ENCODE data around the gene PLCB2.

Gene PLCB2, protein sequence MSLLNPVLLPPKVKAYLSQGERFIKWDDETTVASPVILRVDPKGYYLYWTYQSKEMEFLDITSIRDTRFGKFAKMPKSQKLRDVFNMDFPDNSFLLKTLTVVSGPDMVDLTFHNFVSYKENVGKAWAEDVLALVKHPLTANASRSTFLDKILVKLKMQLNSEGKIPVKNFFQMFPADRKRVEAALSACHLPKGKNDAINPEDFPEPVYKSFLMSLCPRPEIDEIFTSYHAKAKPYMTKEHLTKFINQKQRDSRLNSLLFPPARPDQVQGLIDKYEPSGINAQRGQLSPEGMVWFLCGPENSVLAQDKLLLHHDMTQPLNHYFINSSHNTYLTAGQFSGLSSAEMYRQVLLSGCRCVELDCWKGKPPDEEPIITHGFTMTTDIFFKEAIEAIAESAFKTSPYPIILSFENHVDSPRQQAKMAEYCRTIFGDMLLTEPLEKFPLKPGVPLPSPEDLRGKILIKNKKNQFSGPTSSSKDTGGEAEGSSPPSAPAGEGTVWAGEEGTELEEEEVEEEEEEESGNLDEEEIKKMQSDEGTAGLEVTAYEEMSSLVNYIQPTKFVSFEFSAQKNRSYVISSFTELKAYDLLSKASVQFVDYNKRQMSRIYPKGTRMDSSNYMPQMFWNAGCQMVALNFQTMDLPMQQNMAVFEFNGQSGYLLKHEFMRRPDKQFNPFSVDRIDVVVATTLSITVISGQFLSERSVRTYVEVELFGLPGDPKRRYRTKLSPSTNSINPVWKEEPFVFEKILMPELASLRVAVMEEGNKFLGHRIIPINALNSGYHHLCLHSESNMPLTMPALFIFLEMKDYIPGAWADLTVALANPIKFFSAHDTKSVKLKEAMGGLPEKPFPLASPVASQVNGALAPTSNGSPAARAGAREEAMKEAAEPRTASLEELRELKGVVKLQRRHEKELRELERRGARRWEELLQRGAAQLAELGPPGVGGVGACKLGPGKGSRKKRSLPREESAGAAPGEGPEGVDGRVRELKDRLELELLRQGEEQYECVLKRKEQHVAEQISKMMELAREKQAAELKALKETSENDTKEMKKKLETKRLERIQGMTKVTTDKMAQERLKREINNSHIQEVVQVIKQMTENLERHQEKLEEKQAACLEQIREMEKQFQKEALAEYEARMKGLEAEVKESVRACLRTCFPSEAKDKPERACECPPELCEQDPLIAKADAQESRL
- long read RNA-seq, donor 1: 0 reads
- long read RNA-seq, donor 2: 0 reads
- long read RNA-seq, donor 3: 0 reads
- long read RNA-seq, donor 4, partial matches to known transcripts: 0 of 2 reads
- long read RNA-seq, donor 4, other reads (novel, unspliced or antisense): 0 of 2 reads
- long read RNA-seq, donor 5: 0 reads
- long read RNA-seq, donor 6: 0 reads
- long read RNA-seq, donor 7: 0 reads
- long read RNA-seq, donor 8: 0 reads

GRCh38 chr15:40307421-40308211, at the start of gene PLCB2:
Gene PLCB2 (minus strand): TSS chr15:40307935. CDS start chr15:40307672, 263 bp downstream.
- peak; percentile 36 for DNase-seq

DNA sequence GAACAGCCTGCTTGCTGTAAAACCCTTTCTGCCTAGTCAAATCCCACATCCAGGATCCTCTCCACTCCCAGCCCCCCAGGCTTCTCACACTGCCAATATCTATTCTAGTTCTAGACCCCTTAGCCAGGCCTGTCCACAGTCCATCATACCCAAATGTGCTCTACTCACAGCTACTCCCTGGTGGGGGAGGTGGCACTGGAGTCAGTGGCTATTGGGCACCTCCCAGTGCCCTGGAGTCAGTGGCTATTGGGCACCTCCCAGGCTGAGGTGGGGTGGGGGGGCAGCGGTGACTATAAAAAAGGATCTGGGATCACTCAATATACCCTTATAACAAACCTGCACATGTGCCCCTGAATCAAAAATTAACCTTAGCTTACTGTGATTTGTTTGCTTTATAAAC, 49.5 kb upstream of the PLCB2 start:
- DNase-seq: no peak

GRCh38 chr15:40355976-40356585, 48.3 kb upstream of the PLCB2 start:
- no peak for DNase-seq

DNA sequence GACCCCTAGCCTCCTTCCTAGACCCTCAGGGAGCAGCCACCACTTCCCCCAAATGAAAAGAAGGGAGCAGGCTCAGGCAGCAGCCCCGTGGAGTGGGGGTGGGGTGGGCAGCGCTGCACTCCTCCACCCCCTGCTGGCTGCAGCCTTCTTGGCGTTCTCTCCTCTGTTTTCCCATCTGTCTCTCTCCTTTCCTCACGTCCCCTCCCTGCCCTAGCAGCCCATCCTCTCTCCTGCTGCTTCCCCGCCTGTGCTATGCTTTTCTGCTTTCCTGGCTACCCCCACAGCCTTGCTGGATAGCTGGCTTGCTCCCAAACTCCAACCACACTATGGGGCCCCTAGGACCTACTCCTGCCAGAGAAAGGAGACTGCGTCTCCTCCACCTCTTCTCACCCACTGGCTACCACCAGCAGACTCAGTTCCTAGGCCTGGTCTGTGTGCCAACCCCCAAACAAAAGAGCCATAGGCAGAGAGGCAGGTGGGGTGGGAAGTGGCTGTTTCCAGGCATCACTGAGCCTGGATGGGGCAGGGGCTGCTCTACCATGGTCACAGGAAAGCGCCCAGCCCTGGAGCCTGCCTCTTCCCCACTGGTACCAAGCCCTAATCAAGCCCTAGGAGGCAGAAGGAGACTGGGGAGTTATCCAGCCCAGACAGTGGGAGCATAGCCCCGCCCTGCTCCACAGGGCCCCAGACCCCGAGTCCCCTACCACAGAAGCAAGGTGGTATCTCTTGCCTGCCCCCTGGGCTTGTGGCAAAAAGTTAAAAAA, 46.9 kb upstream of the PLCB2 start:
- no peak for DNase-seq

DNA sequence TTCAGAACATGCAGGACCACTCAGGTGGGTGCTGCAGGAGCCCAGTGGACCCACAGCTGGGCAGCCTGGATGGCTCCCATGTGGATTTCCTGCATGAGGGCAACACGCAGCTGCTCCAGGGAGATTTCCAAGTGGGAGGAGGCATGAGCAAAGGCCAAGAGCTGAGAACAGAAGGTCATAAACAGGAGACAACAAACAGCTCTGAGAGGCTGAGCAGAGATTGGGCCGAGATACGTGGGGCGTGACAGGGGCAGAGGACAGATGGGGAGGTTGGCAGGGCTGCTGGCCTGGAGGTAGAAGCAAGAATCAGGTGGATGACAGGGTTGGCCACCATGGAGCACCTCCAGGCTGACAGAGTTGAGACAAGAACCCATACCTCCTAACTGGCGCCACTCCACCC, 46.0 kb upstream of the PLCB2 start:
- DNase-seq: no peak

GRCh38 chr15:40352281-40352901, 44.7 kb upstream of the PLCB2 start:
- DNase-seq: no peak

- DNase-seq: no peak
Measured at GRCh38 chr15:40349163-40349562, 41.4 kb upstream of the PLCB2 start.

DNA sequence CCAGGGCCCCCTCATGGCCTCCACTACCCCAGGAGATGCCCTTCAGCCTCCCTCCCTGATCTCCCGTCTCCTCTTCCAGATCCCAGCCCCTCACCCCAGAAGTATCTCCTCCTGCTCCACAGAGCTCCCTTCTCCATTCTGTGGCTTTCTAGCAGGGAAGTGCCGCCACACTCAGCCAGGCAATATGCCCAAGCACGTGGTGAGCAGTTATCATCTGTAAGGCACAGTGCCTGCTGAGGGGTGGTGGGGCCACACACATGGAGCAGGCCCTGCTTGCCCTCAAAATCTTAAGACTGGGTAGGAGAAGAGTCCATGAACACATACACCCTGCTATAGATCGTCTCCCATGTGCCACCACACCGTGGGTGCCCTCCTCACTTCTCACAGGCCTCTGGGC, 40.7 kb upstream of the PLCB2 start:
- DNase-seq: no peak

DNA sequence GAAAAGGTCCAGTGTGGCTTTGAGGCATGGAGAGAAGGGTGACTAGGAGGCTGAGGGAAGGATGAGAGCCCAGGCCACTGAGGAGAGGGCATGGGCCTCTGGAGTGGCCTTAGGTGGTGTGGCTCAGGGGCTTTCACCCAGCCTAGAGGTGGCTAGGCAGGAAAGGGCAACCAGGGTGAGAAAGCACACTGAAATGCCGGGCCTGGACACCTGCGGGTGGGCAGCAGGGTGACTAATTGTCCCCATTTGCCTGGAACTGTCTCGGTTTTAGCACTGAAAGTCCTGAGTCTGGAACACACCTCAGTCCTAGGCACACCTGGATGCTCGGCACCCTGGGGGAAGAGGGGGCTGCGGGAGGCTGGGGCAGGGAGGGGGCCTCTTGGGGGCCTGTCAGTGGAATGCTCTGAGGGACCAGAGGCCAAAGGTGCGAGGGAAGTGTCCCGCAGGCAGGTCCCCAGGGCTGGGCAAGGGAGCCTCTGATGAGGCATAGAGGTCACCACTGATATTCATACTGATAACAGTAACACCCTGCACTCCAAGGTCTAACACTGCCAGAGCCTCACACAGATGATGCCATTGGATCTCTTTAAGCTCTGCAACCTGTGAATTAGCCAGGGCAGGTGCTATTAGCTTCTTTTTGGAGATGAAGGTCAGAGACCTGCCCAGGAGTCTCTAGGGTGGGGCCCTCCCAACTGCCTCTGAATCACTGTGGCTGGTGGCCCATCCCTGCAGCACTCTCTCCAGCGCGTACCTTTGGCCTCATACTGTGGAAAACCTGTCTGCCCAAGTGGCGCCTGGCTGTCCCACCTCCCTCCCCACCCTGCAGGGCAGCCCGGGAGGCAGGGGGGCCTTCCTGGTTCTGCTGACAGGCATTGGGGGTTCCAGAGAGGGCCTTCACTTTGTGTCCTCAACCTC, 40.1 kb upstream of the PLCB2 start:
- DNase-seq: no peak

GRCh38 chr15:40346579-40347558, 39.1 kb upstream of the PLCB2 start:
- DNase-seq: no peak

- no peak for DNase-seq
Measured at GRCh38 chr15:40345867-40346578, 38.3 kb upstream of the PLCB2 start.

DNA sequence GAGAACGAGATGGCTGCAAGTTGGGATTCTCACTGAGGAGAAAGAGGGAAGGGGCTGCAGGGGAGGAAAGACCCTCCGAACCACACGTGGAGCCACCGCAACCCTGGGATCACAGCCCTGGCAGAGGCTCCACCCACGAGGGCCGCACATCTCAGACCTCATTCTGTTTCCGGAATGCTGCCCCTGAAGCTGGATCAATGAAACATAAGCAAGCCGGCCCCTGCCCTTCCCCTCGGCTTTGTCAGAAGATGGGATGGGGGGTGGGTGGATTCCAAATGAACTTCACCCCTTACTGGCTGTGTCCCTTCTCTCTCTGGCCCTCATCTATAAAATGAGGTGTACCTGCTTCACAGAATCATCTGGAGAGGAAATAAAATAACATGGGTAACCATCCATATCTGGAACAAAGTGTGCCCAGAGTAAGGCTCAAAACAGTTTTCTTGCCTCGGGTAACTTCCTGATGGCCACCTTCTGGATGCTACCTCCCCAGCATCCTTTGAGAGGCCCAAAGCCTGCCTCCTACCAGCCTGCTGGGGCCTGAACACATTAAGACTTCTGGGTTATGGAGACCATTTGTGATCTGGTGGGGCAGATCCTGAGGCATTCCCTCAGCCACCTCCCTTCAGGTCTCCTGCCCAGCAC, 37.6 kb upstream of the PLCB2 start:
- no peak for DNase-seq

GRCh38 chr15:40344631-40345120, 36.9 kb upstream of the PLCB2 start:
- no peak for DNase-seq

GRCh38 chr15:40344217-40344616, 36.5 kb upstream of the PLCB2 start:
- no peak for DNase-seq

GRCh38 chr15:40343512-40343911, 35.8 kb upstream of the PLCB2 start:
- no peak for DNase-seq

Data from right kidney (tissue), 9 donors.